Measurements from ENCODE around the gene THSD7B.

THSD7B gene

DNA sequence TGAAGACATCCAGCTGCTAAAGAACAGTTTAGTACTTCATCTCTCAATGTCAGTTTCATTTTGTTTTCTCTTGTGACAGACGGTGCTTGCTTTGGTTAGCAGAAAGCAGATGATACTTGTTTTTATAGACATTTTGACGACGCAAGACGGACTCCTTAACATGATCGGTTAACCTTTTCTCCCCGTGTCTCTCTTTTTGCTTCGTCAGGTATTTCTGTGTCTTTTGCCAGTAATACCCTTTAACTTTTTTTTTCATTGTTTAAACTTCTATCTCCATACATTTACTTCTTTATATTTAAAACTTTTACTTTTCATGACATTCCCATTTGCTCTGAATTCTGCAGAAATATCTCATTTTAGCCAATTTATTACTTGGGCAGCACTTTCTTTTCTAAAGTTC, 57.9 kb downstream of the THSD7B start:
- Histone ChIP-seq H3K9me3 (ENCODE audit: insufficient read depth, low read depth, low read length) (no peaks in the 10 kb centered on the region), H3K4me2 (ENCODE audit: low read depth, low read length, poor library complexity, severe bottlenecking) (no peak overlapping the region), H3K79me2 (ENCODE audit: insufficient read depth, low read length) (no peaks in the 10 kb centered on the region), H3K9ac (ENCODE audit: low read depth, low read length, poor library complexity, severe bottlenecking) (no peak overlapping the region), H3F3A (ENCODE audit: low read depth) (no peaks in the 10 kb centered on the region), H3K27me3 (ENCODE audit: insufficient read depth, low read length, poor library complexity, severe bottlenecking) (no peaks in the 10 kb centered on the region), H3K4me3 (ENCODE audit: low read length, poor library complexity, severe bottlenecking) (no peak overlapping the region), H3K4me1 (ENCODE audit: insufficient read depth, low read length, poor library complexity, severe bottlenecking) (no peaks in the 10 kb centered on the region), H3K9me2 (replicated peaks; ENCODE audit: low read depth, low read length) (no peaks in the 10 kb centered on the region), H3K36me3 (ENCODE audit: insufficient read depth, low read length) (no peaks in the 10 kb centered on the region), H2AFZ (ENCODE audit: low read length) (no peak overlapping the region), H4K20me1 (ENCODE audit: insufficient read depth, low read length, poor library complexity, severe bottlenecking) (no peaks in the 10 kb centered on the region)
- TF ChIP-seq EZH2phosphoT487 (IDR thresholded peaks at IDR 0.05; ENCODE audit: borderline replicate concordance), result no peak
- TF ChIP-seq, protein P1, sequence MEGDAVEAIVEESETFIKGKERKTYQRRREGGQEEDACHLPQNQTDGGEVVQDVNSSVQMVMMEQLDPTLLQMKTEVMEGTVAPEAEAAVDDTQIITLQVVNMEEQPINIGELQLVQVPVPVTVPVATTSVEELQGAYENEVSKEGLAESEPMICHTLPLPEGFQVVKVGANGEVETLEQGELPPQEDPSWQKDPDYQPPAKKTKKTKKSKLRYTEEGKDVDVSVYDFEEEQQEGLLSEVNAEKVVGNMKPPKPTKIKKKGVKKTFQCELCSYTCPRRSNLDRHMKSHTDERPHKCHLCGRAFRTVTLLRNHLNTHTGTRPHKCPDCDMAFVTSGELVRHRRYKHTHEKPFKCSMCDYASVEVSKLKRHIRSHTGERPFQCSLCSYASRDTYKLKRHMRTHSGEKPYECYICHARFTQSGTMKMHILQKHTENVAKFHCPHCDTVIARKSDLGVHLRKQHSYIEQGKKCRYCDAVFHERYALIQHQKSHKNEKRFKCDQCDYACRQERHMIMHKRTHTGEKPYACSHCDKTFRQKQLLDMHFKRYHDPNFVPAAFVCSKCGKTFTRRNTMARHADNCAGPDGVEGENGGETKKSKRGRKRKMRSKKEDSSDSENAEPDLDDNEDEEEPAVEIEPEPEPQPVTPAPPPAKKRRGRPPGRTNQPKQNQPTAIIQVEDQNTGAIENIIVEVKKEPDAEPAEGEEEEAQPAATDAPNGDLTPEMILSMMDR (conservative IDR thresholded peaks at IDR 0.05; ENCODE audit: low read length), result no peak

DNA sequence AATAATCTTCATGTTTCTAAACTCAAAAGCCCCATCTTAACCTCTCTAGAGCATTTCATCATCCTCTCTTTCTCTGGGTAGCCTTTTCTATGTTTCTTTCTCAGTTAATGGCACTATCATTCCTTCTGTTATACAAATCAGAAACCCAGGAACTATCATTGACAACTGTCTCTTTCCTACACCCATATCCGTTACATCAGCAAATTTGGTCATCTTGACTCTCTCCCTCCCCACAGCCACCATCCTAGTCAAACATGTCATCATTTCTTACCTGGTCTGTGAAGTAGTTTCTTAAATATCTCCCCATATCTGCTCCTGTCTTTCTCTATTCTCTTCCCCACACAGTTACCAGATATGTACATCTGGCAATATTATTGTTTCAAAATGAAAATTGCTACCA, 62.8 kb downstream of the THSD7B start:
- H3K4me2 ChIP-seq (ENCODE audit: low read depth, low read length, poor library complexity, severe bottlenecking), result no peak overlapping the region
- H3K9me3 ChIP-seq (ENCODE audit: insufficient read depth, low read depth, low read length), result no peaks in the 10 kb centered on the region
- H4K20me1 ChIP-seq (ENCODE audit: insufficient read depth, low read length, poor library complexity, severe bottlenecking), result no peaks in the 10 kb centered on the region
- H3K9ac ChIP-seq (ENCODE audit: low read depth, low read length, poor library complexity, severe bottlenecking), result no peak overlapping the region
- no peaks in the 10 kb centered on the region for H3K36me3 ChIP-seq (ENCODE audit: insufficient read depth, low read length)
- no peaks in the 10 kb centered on the region for H3K4me1 ChIP-seq (ENCODE audit: insufficient read depth, low read length, poor library complexity, severe bottlenecking)
- no peaks in the 10 kb centered on the region for H3K27me3 ChIP-seq (ENCODE audit: insufficient read depth, low read length, poor library complexity, severe bottlenecking)
- H3F3A ChIP-seq (ENCODE audit: low read depth), result no peaks in the 10 kb centered on the region
- H2AFZ ChIP-seq (ENCODE audit: low read length), result no peak overlapping the region
- H3K9me2 ChIP-seq (replicated peaks; ENCODE audit: low read depth, low read length), result no peaks in the 10 kb centered on the region
- no peaks in the 10 kb centered on the region for H3K79me2 ChIP-seq (ENCODE audit: insufficient read depth, low read length)
- H3K4me3 ChIP-seq (ENCODE audit: low read length, poor library complexity, severe bottlenecking), result no peak overlapping the region
- TF ChIP-seq, protein P1 (conservative IDR thresholded peaks at IDR 0.05; ENCODE audit: low read length), result no peak
- TF ChIP-seq EZH2phosphoT487 (IDR thresholded peaks at IDR 0.05; ENCODE audit: borderline replicate concordance), result no peak

DNA sequence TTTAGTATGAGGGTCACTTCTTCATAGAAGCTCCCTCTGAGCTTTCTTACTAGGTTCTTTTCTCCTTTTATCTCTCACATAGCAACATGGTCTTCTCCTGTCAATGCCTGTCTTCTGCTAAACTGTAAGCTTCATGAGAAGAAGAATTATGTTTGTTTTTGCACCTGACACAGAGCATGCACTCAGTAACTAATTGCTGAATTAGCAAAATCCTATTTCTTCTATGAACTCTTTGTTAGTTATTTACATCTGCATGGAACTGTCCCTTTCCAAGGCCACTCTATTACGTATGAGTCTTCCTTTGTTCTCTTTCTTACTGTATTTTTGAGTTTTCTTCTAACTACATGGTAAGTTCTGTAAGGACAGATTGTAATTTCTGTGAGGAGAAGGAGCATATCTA, 63.4 kb downstream of the THSD7B start:
- Histone ChIP-seq H3K36me3 (ENCODE audit: insufficient read depth, low read length) (no peaks in the 10 kb centered on the region), H3K79me2 (ENCODE audit: insufficient read depth, low read length) (no peaks in the 10 kb centered on the region), H3K9me2 (replicated peaks; ENCODE audit: low read depth, low read length) (no peaks in the 10 kb centered on the region), H4K20me1 (ENCODE audit: insufficient read depth, low read length, poor library complexity, severe bottlenecking) (no peaks in the 10 kb centered on the region), H3K27me3 (ENCODE audit: insufficient read depth, low read length, poor library complexity, severe bottlenecking) (no peaks in the 10 kb centered on the region), H3K4me1 (ENCODE audit: insufficient read depth, low read length, poor library complexity, severe bottlenecking) (no peaks in the 10 kb centered on the region), H3K9me3 (ENCODE audit: insufficient read depth, low read depth, low read length) (no peaks in the 10 kb centered on the region), H3F3A (ENCODE audit: low read depth) (no peaks in the 10 kb centered on the region), H3K9ac (ENCODE audit: low read depth, low read length, poor library complexity, severe bottlenecking) (no peak overlapping the region), H3K4me3 (ENCODE audit: low read length, poor library complexity, severe bottlenecking) (no peak overlapping the region), H2AFZ (ENCODE audit: low read length) (no peak overlapping the region), H3K4me2 (ENCODE audit: low read depth, low read length, poor library complexity, severe bottlenecking) (no peak overlapping the region)
- TF ChIP-seq EZH2phosphoT487 (IDR thresholded peaks at IDR 0.05; ENCODE audit: borderline replicate concordance), result no peak
- TF ChIP-seq, protein P1 (conservative IDR thresholded peaks at IDR 0.05; ENCODE audit: low read length), result no peak

All from Loucy (cell line).